Measurements from ENCODE around the gene CROCC.

DNA sequence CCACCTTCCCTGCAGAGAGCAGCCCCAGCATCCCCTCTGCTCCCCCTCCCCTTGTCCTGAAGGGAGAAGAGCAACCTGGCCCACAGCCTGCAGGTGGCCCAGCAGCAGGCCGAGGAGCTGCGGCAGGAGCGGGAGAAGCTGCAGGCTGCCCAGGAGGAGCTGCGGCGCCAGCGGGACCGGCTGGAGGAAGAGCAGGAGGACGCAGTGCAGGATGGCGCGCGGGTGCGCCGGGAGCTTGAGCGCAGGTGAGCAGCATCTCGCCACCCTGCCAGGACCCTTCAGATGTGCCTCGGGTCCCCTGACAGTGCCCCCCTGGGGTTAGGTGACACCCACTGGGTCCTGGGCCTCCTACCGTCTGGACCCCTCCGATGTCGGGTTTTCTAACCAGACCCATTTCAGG is 22.3 kb downstream of the CROCC start:
- TF ChIP-seq, protein P1, sequence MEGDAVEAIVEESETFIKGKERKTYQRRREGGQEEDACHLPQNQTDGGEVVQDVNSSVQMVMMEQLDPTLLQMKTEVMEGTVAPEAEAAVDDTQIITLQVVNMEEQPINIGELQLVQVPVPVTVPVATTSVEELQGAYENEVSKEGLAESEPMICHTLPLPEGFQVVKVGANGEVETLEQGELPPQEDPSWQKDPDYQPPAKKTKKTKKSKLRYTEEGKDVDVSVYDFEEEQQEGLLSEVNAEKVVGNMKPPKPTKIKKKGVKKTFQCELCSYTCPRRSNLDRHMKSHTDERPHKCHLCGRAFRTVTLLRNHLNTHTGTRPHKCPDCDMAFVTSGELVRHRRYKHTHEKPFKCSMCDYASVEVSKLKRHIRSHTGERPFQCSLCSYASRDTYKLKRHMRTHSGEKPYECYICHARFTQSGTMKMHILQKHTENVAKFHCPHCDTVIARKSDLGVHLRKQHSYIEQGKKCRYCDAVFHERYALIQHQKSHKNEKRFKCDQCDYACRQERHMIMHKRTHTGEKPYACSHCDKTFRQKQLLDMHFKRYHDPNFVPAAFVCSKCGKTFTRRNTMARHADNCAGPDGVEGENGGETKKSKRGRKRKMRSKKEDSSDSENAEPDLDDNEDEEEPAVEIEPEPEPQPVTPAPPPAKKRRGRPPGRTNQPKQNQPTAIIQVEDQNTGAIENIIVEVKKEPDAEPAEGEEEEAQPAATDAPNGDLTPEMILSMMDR (IDR thresholded peaks at IDR 0.05), result no peak
- no peak for TF ChIP-seq POLR2A (IDR thresholded peaks at IDR 0.05)

All from uterus (tissue), 2 donors.